RWPE1 (cell line): ENCODE data around the gene CDK11A.
"Not testable (repeated sequence)": the region's sequence is repeated elsewhere in the genome, so short reads cannot be mapped to it uniquely, and the experiment has no call there.

Experiments used
- CTCF ChIA-PET: fragments of 350-600 bp; sonication (Branson Sonifier 250); formaldehyde crosslinking; extraction: SDS; loops from one replicate; lab custom pipeline; 2021; lab: Yijun Ruan, JAX
- POLR2A ChIA-PET: fragments of 400-600 bp; formaldehyde crosslinking; extraction: SDS; loops from one replicate; lab custom pipeline; 2020; ENCODE audit warnings: antibody characterized with exemption; ENCODE audit not compliant: low non-redundant PET; lab: Yijun Ruan, JAX
- DNase-seq: peaks from one replicate; pipeline ENCODE4 v3.0.0; 2012; ENCODE audit warnings: low spot score
- H3K27ac ChIP-seq: fragments of 450-650 bp; 2 replicates; pipeline ENCODE4 v1.5.1; 2017
- CTCF ChIP-seq: fragments of 450-650 bp; conservative IDR thresholded peaks from 2 replicates; pipeline ENCODE4 v1.5.1; 2017; ENCODE audit warnings: low read depth, mild to moderate bottlenecking

The CDK11A gene

DNA sequence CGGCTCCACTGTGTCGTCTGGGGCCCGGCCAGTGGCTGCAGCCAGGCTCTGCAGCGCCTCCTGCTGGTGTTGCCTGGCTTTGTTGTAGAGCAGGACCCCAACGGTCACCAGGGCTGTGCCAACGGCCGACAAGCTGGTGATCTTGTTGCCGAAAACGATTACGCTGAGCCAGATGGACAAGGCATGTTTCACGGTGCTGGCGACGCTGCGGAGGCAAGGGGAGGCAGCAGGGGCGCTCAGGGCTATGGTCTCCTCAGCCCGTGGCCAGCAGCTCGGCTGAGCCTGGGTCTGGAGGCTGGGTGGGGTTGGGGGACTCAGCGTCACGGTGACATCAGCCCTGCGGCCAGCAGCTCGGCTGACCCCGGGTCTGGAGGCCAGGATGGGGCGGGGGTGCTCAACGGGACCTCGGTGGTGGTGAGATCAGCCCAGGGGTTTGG is 58.3 kb downstream of the CDK11A start:
- ChIA-PET CTCF (interaction anchor here (0.6 to 1.8 kb wide), 4 partner anchors 13 to 500 kb away, joined by 4 to 9 read pairs (median 6); no protein-coding TSS in a partner anchor), POLR2A (no interaction called here)
- no peak overlapping the region for H3K27ac ChIP-seq
- TF ChIP-seq CTCF, result peak; percentile 48
- no peak for DNase-seq

DNA sequence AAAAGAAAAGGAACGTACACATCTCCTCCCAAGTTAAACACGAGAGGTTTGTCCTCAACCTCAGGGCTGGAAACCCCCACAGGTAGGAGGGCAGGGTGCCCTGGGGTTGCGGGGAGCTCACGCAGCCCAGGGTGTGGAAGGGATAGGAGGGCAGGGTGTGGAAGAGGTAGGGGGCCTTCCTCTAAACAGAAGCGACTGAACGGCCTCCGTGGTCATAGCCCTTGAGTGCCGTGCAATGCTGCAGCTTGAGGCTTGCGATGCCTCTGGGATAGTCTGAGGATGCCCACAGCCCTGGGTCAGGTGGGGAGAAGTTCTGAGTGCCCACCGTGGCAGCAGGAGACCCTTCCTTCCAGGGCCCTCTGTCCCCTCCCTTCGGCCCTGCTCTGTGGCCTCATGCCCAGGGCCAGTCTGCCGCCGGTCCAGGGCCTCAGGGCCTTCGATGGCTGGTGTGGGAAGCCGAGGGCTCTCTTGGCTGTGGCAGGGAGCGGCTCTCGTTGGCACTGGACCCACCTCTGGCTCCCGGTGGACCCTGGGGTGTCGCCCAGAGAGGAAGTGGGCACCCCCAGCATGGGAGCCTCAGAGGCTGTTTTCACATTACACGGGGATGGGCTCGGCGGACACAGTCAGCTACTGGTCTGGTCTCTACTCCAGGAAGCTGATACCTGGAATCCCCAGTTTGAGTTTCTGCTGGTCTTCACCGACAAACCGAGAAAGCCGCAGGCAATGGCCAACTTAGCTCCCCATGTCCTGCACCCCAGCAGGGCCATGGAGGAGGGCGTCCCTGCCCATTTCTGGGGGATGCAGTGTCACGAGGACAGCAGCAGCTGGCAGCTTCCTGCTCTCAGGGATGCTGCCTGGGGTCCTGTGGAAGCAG is 59.0 kb downstream of the CDK11A start:
- CTCF ChIA-PET, result interaction anchor here (0.6 to 1.8 kb wide), 6 partner anchors 14 to 500 kb away, joined by 3 to 9 read pairs (median 4); no protein-coding TSS in a partner anchor
- no peak overlapping the region for H3K27ac ChIP-seq
- no peak for DNase-seq
- no peak for TF ChIP-seq CTCF
- POLR2A ChIA-PET, result no interaction called here

DNA sequence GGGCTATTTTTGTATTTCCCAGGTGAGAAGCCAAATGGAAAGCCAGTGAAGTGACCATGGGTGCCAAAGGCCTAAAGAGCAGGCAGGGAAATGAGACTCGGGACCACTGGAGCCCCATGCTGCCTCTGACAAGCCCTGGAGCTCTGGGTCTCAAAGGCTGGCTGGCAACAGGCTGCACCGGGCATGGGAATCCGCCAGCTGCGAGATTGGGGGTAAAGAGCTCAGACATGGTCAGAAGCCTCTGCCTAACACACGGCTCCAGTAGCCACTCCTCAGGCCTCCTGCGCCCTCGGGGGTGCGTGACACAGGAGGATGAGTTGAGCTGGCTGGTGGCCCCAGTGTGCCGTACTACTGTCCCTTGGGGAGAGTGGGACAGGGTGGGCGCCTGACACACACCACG is 59.8 kb downstream of the CDK11A start:
- H3K27ac ChIP-seq, POLR2A ChIA-PET, DNase-seq: not testable (repeated sequence)
- CTCF ChIA-PET, result interaction anchor here (1.8 kb wide), 1 partner anchor 15 kb away, joined by 7 read pairs; no protein-coding TSS in a partner anchor

DNA sequence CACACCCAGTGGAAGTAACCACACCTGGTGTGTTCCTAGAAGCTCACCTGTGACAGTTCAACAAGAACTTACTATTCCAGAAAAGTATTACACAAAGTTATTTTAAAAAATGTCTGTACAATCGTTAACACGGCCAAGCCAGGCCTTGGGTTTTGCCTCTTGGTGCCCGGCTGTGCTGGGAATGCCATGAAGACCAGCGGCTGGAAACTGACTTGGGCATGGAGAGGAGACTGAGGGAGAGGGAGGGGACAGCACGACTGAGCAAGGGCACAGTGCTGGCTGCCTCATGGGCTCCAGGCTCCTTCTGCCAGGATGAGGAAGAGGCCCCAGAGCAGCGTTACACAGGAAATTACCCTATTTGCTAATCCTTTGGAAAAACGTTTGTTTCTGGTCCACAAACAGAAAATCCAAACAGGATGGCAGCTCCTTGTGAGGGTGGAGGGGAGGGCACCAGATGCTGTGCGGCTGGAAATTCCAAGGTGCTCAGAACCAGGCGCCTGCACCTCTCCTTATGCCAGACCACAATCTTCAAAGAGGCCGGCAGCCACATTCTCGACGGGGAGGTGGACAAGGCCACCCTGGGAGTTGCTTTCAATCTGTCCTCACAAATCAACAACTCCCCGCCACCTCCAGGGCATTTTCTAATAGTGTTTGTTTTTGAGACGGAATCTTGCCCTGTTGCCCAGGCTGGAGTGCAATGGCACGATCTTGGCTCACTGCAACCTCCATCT is 61.2 kb downstream of the CDK11A start:
- DNase-seq, CTCF ChIA-PET, POLR2A ChIA-PET: not testable (repeated sequence)
- peak overlapping the region; percentile 23; the same call in 1 of the 2 replicates for H3K27ac ChIP-seq

- DNase-seq, CTCF ChIA-PET, H3K27ac ChIP-seq: not testable (repeated sequence)
- POLR2A ChIA-PET, result interaction anchor here (0.5 kb wide), 1 partner anchor 24 kb away, joined by 3 read pairs; no protein-coding TSS in a partner anchor
These were observed 61.8 kb downstream of the CDK11A start for GRCh38 chr1:1662392-1662791.

GRCh38 chr1:1658583-1659549 is 65.3 kb downstream of the CDK11A start, which contains the start of gene CDK11B:
CDK11B (minus strand) TSS chr1:1659004; CDS start chr1:1657485, 1,519 bp downstream.
- TF ChIP-seq CTCF, result peak; percentile 47
- peak within 1 kb of the TSS; percentile 98 for H3K27ac ChIP-seq
- DNase-seq, result peak; percentile 96
- POLR2A ChIA-PET, CTCF ChIA-PET: not testable (repeated sequence)
